Common myeloid progenitor, CD34-positive (primary cell): ENCODE measurements around the gene FBXO28.

Experiments
- CTCF ChIA-PET: fragments of 350-600 bp; sonication (Branson Sonifier 250); formaldehyde crosslinking; loops from one replicate; lab custom pipeline; 2021; ENCODE audit warnings: antibody characterized with exemption; lab: Charles Lee
- POLR2A ChIA-PET: fragments of 350-600 bp; sonication (Branson Sonifier 250); formaldehyde crosslinking; loops from one replicate; lab custom pipeline; 2021; ENCODE audit warnings: antibody characterized with exemption; lab: Charles Lee
- DNase-seq, 3 donors: peaks; one replicate each; pipeline versions ENCODE4 v3.0.0 to v3.0.0-alpha.2; 2013
- H3K27ac ChIP-seq, 2 experiments: 1 replicate in 1 of 2; 2 replicates in 1 of 2; pipeline ENCODE4 v1.7.0; 2013; ENCODE audit warnings: inconsistent platforms in 2 of 2, low read length in 2 of 2, mild to moderate bottlenecking in 2 of 2, low read depth in 1 of 2, moderate library complexity in 1 of 2; ENCODE audit not compliant: severe bottlenecking in 2 of 2, insufficient read depth in 1 of 2, poor library complexity in 1 of 2
- H3K27me3 ChIP-seq, 5 experiments: replicated peaks in 2 of 5; 1 replicate in 3 of 5; 2 replicates in 2 of 5; pipeline versions ENCODE4 v1.6.1 to v1.7.0; 2013; ENCODE audit warnings: low read length in 4 of 5, mild to moderate bottlenecking in 2 of 5, moderate library complexity in 2 of 5, inconsistent platforms in 1 of 5; ENCODE audit not compliant: insufficient read depth in 5 of 5, control insufficient read depth in 4 of 5
- H3K36me3 ChIP-seq, 4 experiments: 1 replicate in 2 of 4; 2 replicates in 2 of 4; pipeline versions ENCODE4 v1.6.1 to v1.7.0; 2013; ENCODE audit warnings: low read length in 3 of 4, control low read depth in 1 of 4, mild to moderate bottlenecking in 1 of 4; ENCODE audit not compliant: control insufficient read depth in 4 of 4, insufficient read depth in 4 of 4
- H3K4me1 ChIP-seq, 4 experiments: 1 replicate in 3 of 4; 2 replicates in 1 of 4; pipeline versions ENCODE4 v1.6.1 to v1.7.1; 2013; ENCODE audit warnings: low read length in 3 of 4, mild to moderate bottlenecking in 3 of 4, control low read depth in 1 of 4, inconsistent platforms in 1 of 4, moderate library complexity in 1 of 4; ENCODE audit not compliant: control insufficient read depth in 4 of 4, insufficient read depth in 4 of 4; ENCODE audit errors: control extremely low read depth in 1 of 4
- H3K4me3 ChIP-seq, 7 experiments: 1 replicate in 4 of 7; 2 replicates in 3 of 7; pipeline versions ENCODE4 v1.5.1 to v1.7.0; 2013; ENCODE audit warnings: mild to moderate bottlenecking in 7 of 7, low read length in 6 of 7, moderate library complexity in 6 of 7, inconsistent platforms in 2 of 7, low read depth in 2 of 7, control low read depth in 1 of 7; ENCODE audit not compliant: insufficient read depth in 4 of 7, control insufficient read depth in 1 of 7; ENCODE audit errors: extremely low read depth in 1 of 7
- H3K9me3 ChIP-seq, 5 experiments: 1 replicate in 4 of 5; 2 replicates in 1 of 5; pipeline versions ENCODE4 v1.6.1 to v1.7.1; 2013; ENCODE audit warnings: low read length in 4 of 5, mild to moderate bottlenecking in 2 of 5, inconsistent platforms in 1 of 5, low read depth in 1 of 5, moderate library complexity in 1 of 5; ENCODE audit not compliant: control insufficient read depth in 4 of 5, insufficient read depth in 2 of 5; ENCODE audit errors: control extremely low read depth in 1 of 5
- WGBS: methylation state at CpG from one replicate; pipeline ENCODE4 v1.1.5; 2013; ENCODE audit not compliant: insufficient coverage; 5-methylcytosine and 5-hydroxymethylcytosine counted together

The FBXO28 gene

GRCh38 chr1:224124220-224124619 lies 10.3 kb downstream of the FBXO28 start:
- ChIA-PET POLR2A (no interaction called here), CTCF (interaction anchor here (2.4 kb wide), 1 partner anchor 8 kb away, joined by 8 read pairs; no protein-coding TSS in a partner anchor)
- H3K4me3 ChIP-seq, result no peak overlapping the region
- no peaks in the 10 kb centered on the region for H3K9me3 ChIP-seq
- peaks cover 2 to 12% (median 8%) of the 10 kb centered on the region in 4 experiments for H3K36me3 ChIP-seq
- no peaks in the 10 kb centered on the region for H3K4me1 ChIP-seq
- no peak overlapping the region for H3K27ac ChIP-seq
- DNase-seq, result no peak
- H3K27me3 ChIP-seq, result no peaks in the 10 kb centered on the region

GRCh38 chr1:224127925-224128819 lies 14.3 kb downstream of the FBXO28 start:
- no CpG with 5 or more reads among the region's 5 CpGs for WGBS
- POLR2A ChIA-PET, result interaction anchor here (0.5 kb wide), 1 partner anchor 9 kb away, joined by 3 read pairs; no protein-coding TSS in a partner anchor
- peaks cover 17 to 32% (median 22%) of the 10 kb centered on the region in 4 experiments for H3K36me3 ChIP-seq

GRCh38 chr1:224131253-224131652 lies 17.3 kb downstream of the FBXO28 start:
- peaks cover 0 to 5% (median 0%) of the 10 kb centered on the region in 5 experiments for H3K9me3 ChIP-seq
- ChIA-PET POLR2A (no interaction called here), CTCF (no interaction called here)
- no peak overlapping the region for H3K4me3 ChIP-seq
- DNase-seq, result no peak
- no peaks in the 10 kb centered on the region for H3K27me3 ChIP-seq
- H3K4me1 ChIP-seq, result no peaks in the 10 kb centered on the region
- H3K36me3 ChIP-seq, result peaks cover 23 to 47% (median 25%) of the 10 kb centered on the region in 4 experiments
- no peak overlapping the region for H3K27ac ChIP-seq

More at GRCh38 chr1:224127925-224128819, 14.3 kb downstream of the FBXO28 start:
- H3K9me3 ChIP-seq, result peaks cover 0 to 5% (median 0%) of the 10 kb centered on the region in 5 experiments
- no peak overlapping the region for H3K27ac ChIP-seq
- H3K4me1 ChIP-seq, result no peaks in the 10 kb centered on the region
- no peak for DNase-seq
- H3K4me3 ChIP-seq, result no peak overlapping the region
- CTCF ChIA-PET, result no interaction called here
- H3K27me3 ChIP-seq, result no peaks in the 10 kb centered on the region

- no peak overlapping the region for H3K4me3 ChIP-seq
- POLR2A ChIA-PET, result interaction anchor here (0.6 kb wide), 1 partner anchor 13 kb away, joined by 3 read pairs; no protein-coding TSS in a partner anchor
- H3K27me3 ChIP-seq, result no peaks in the 10 kb centered on the region
- CTCF ChIA-PET, result no interaction called here
- WGBS, result no CpG with 5 or more reads among the region's 1 CpG
- H3K27ac ChIP-seq, result no peak overlapping the region
- peaks cover 23 to 53% (median 25%) of the 10 kb centered on the region in 4 experiments for H3K36me3 ChIP-seq
- no peaks in the 10 kb centered on the region for H3K4me1 ChIP-seq
- no peak for DNase-seq
- peaks cover 0 to 5% (median 0%) of the 10 kb centered on the region in 5 experiments for H3K9me3 ChIP-seq
Measured at GRCh38 chr1:224132901-224133300, 19.0 kb downstream of the FBXO28 start.

GRCh38 chr1:224133741-224134299 lies 19.9 kb downstream of the FBXO28 start:
- no peak for DNase-seq
- Histone ChIP-seq H3K36me3 (peaks cover 29 to 58% (median 29%) of the 10 kb centered on the region in 4 experiments), H3K27me3 (no peaks in the 10 kb centered on the region), H3K4me3 (no peak overlapping the region), H3K9me3 (peaks cover 0 to 5% (median 0%) of the 10 kb centered on the region in 5 experiments), H3K27ac (no peak overlapping the region), H3K4me1 (no peaks in the 10 kb centered on the region)
- POLR2A ChIA-PET, result no interaction called here
- no CpG with 5 or more reads among the region's 5 CpGs for WGBS
- CTCF ChIA-PET, result no interaction called here

GRCh38 chr1:224137518-224137917 lies 23.6 kb downstream of the FBXO28 start:
- ChIA-PET CTCF (interaction anchor here (1.6 kb wide), 2 partner anchors 14 to 16 kb away, joined by 4 to 5 read pairs; no protein-coding TSS in a partner anchor), POLR2A (interaction anchor here (0.6 to 0.7 kb wide), 2 partner anchors 40 to 170 kb away, joined by 3 to 4 read pairs; no protein-coding TSS in a partner anchor)

More at GRCh38 chr1:224137518-224137917, 23.6 kb downstream of the FBXO28 start:
- Histone ChIP-seq H3K4me1 (no peaks in the 10 kb centered on the region), H3K36me3 (peaks cover 7 to 50% (median 19%) of the 10 kb centered on the region in 4 experiments), H3K9me3 (no peaks in the 10 kb centered on the region), H3K4me3 (no peak overlapping the region), H3K27me3 (no peaks in the 10 kb centered on the region), H3K27ac (no peak overlapping the region)
- DNase-seq, result no peak
